DMS153 (cell line): ENCODE measurements around the gene TINCR.

ENCODE experiments used
- DNase-seq: peaks from one replicate; lab custom pipeline; 2025; lab: John Stamatoyannopoulos, UW

TINCR gene

GRCh38 chr19:5588906-5589676 lies 21.3 kb upstream of the TINCR start:
- no peak for DNase-seq

GRCh38 chr19:5588441-5588840 lies 20.7 kb upstream of the TINCR start:
- DNase-seq = no peak

GRCh38 chr19:5587661-5588060 lies 19.9 kb upstream of the TINCR start:
- DNase-seq = no peak

GRCh38 chr19:5587071-5587455 lies 19.3 kb upstream of the TINCR start:
- DNase-seq = no peak

GRCh38 chr19:5586300-5587070 lies 18.7 kb upstream of the TINCR start:
- no peak for DNase-seq

- peak; percentile 31 for DNase-seq
Measured at GRCh38 chr19:5585461-5586299, 17.9 kb upstream of the TINCR start.

- no peak for DNase-seq
Measured at GRCh38 chr19:5580161-5580571, 12.4 kb upstream of the TINCR start.

- no peak for DNase-seq
Measured at GRCh38 chr19:5579697-5580096, 11.9 kb upstream of the TINCR start.

GRCh38 chr19:5579286-5579685 lies 11.5 kb upstream of the TINCR start:
- DNase-seq = no peak

GRCh38 chr19:5578097-5578846 lies 10.5 kb upstream of the TINCR start:
- DNase-seq = peak; percentile 62

GRCh38 chr19:5575590-5575989 lies 7.8 kb upstream of the TINCR start:
- no peak for DNase-seq

GRCh38 chr19:5572556-5573286 lies 5.0 kb upstream of the TINCR start:
- no peak for DNase-seq

GRCh38 chr19:5571777-5572176 lies 4.0 kb upstream of the TINCR start:
- DNase-seq = no peak

GRCh38 chr19:5567970-5568407 lies 236 bp upstream of the TINCR start:
- DNase-seq = no peak

GRCh38 chr19:5564930-5565329 lies 2.8 kb downstream of the TINCR start:
- DNase-seq = no peak

GRCh38 chr19:5563935-5564612 lies 3.7 kb downstream of the TINCR start:
- DNase-seq = no peak

- DNase-seq = no peak
Measured at GRCh38 chr19:5563008-5563431, 4.7 kb downstream of the TINCR start.

GRCh38 chr19:5562280-5562679 lies 5.5 kb downstream of the TINCR start:
- DNase-seq = no peak

- DNase-seq = no peak
Measured at GRCh38 chr19:5561559-5561958, 6.2 kb downstream of the TINCR start.

- DNase-seq = no peak
Measured at GRCh38 chr19:5560156-5560555, 7.6 kb downstream of the TINCR start.

GRCh38 chr19:5559804-5560133 lies 8.0 kb downstream of the TINCR start:
- no peak for DNase-seq
